ENCODE data around the gene SNX33. TPM values are rescaled to one million over a fixed set of nuclear protein-coding genes. Genes with fewer than 3 reads are reported as not detected.

The SNX33 gene
- total and polyA plus RNA-seq, 2 of the 13 experiments (the other 11 are each of a cell fraction or from before 2014, with no cell fraction given): 11.0 to 11.6 TPM

DNA sequence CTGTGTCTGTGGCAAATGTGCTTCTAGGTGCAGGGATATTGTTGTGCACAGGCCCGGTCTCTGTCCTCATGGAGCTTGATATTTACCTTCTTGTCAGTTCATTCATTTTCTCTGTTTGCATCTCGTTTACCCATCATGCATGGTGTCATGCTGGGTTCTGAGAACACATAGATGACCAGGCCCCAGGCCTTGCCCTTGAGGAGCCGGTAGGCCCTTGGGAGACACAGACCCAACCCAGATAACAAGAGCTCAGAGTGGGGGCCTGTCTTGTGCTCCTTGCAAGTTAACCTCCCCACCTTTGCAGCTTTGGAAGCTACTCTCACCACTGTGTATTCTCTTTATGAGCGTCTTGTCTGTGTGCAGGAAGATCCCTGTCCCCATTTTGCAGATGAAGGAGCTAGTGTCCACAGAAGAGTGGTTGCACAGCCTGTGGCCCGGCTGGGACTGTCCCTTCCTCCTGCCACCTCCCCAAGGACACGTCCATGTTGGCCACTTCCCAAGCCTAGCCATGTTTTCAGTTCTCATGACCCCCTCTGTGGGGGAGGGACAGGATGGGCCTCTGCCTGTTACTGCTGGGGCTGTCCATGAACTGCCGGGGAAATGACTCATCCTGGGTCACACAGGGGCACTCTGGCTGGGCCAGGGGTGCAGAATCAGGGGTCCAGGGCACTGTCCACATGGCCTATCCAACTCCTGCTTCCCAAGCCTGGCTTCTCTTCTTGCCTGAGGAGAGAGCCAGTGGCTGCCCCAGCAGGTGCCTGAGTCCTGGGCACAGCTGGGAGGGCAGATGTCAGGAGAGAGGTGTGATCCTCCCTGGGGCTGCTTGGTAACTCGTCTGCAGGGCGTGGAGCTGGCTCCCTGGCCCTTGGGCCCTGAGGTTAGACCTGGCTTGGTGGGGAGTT, 3.4 kb downstream of the SNX33 start (continued):
- TF ChIP-seq EP300 (IDR thresholded peaks at IDR 0.05; ENCODE audit: low read depth in 2 of 2, low read length in 2 of 2) (peak in 1 of 2 experiments; percentile 39; a peak in 1 of 4 replicates), EP300 (CRISPR knock-in tag; IDR thresholded peaks at IDR 0.05; ENCODE audit: borderline replicate concordance) (peak; percentile 58; the same call in 1 of the 2 replicates), FOSL1 (CRISPR knock-in tag; IDR thresholded peaks at IDR 0.05; ENCODE audit: borderline replicate concordance) (peak; percentile 92), ZNF598 (CRISPR knock-in tag; IDR thresholded peaks at IDR 0.05; ENCODE audit: borderline replicate concordance) (peak; percentile 60; the same call in 1 of the 2 replicates), PITX1 (CRISPR knock-in tag; IDR thresholded peaks at IDR 0.05) (0 out of 2 replicates have a peak, but pooled peaks have one; percentile 40), KLF6 (CRISPR knock-in tag; IDR thresholded peaks at IDR 0.05) (0 out of 2 replicates have a peak, but pooled peaks have one; percentile 29), SMAD9 (CRISPR knock-in tag; IDR thresholded peaks at IDR 0.05) (0 out of 2 replicates have a peak, but pooled peaks have one; percentile 22), BRD4 (CRISPR knock-in tag; IDR thresholded peaks at IDR 0.05) (0 out of 2 replicates have a peak, but pooled peaks have one; percentile 21)
- TF ChIP-seq, protein P1, sequence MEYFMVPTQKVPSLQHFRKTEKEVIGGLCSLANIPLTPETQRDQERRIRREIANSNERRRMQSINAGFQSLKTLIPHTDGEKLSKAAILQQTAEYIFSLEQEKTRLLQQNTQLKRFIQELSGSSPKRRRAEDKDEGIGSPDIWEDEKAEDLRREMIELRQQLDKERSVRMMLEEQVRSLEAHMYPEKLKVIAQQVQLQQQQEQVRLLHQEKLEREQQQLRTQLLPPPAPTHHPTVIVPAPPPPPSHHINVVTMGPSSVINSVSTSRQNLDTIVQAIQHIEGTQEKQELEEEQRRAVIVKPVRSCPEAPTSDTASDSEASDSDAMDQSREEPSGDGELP (IDR thresholded peaks at IDR 0.05; ENCODE audit: borderline replicate concordance, low read depth): peak; percentile 65; the same call in 1 of the 2 replicates
- TF ChIP-seq, protein P2, sequence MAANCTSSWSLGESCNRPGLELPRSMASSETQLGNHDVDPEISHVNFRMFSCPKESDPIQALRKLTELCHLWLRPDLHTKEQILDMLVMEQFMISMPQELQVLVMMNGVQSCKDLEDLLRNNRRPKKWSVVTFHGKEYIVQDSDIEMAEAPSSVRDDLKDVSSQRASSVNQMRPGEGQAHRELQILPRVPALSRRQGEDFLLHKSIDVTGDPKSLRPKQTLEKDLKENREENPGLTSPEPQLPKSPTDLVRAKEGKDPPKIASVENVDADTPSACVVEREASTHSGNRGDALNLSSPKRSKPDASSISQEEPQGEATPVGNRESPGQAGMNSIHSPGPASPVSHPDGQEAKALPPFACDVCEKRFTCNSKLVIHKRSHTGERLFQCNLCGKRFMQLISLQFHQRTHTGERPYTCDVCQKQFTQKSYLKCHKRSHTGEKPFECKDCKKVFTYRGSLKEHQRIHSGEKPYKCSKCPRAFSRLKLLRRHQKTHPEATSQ (CRISPR knock-in tag; IDR thresholded peaks at IDR 0.05; ENCODE audit: borderline replicate concordance): no peak
- TF ChIP-seq, protein P3, sequence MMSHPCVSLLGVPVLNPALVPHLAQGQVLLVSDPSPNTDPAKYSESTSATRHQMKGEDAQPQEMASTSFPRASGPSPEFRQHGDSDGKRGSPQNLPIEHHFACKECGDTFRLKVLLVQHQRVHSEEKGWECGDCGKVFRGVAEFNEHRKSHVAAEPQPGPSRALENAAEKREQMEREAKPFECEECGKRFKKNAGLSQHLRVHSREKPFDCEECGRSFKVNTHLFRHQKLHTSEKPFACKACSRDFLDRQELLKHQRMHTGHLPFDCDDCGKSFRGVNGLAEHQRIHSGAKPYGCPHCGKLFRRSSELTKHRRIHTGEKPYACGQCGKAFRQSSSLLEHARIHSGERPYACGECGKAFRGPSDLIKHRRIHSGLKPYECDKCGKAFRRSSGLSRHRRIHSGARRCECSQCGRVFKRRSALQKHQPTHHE (CRISPR knock-in tag; IDR thresholded peaks at IDR 0.05; ENCODE audit: borderline replicate concordance): no peak
- TF ChIP-seq, protein P4, sequence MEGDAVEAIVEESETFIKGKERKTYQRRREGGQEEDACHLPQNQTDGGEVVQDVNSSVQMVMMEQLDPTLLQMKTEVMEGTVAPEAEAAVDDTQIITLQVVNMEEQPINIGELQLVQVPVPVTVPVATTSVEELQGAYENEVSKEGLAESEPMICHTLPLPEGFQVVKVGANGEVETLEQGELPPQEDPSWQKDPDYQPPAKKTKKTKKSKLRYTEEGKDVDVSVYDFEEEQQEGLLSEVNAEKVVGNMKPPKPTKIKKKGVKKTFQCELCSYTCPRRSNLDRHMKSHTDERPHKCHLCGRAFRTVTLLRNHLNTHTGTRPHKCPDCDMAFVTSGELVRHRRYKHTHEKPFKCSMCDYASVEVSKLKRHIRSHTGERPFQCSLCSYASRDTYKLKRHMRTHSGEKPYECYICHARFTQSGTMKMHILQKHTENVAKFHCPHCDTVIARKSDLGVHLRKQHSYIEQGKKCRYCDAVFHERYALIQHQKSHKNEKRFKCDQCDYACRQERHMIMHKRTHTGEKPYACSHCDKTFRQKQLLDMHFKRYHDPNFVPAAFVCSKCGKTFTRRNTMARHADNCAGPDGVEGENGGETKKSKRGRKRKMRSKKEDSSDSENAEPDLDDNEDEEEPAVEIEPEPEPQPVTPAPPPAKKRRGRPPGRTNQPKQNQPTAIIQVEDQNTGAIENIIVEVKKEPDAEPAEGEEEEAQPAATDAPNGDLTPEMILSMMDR (CRISPR knock-in tag; IDR thresholded peaks at IDR 0.05): no peak; the same call in 1 of the 2 replicates
- TF ChIP-seq, protein P5, sequence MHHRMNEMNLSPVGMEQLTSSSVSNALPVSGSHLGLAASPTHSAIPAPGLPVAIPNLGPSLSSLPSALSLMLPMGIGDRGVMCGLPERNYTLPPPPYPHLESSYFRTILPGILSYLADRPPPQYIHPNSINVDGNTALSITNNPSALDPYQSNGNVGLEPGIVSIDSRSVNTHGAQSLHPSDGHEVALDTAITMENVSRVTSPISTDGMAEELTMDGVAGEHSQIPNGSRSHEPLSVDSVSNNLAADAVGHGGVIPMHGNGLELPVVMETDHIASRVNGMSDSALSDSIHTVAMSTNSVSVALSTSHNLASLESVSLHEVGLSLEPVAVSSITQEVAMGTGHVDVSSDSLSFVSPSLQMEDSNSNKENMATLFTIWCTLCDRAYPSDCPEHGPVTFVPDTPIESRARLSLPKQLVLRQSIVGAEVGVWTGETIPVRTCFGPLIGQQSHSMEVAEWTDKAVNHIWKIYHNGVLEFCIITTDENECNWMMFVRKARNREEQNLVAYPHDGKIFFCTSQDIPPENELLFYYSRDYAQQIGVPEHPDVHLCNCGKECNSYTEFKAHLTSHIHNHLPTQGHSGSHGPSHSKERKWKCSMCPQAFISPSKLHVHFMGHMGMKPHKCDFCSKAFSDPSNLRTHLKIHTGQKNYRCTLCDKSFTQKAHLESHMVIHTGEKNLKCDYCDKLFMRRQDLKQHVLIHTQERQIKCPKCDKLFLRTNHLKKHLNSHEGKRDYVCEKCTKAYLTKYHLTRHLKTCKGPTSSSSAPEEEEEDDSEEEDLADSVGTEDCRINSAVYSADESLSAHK (CRISPR knock-in tag; IDR thresholded peaks at IDR 0.05; ENCODE audit: borderline replicate concordance): no peak
